GM18511 (cell line): ENCODE measurements around the gene IFNG-AS1.

Experiments used
- ATAC-seq: cut with Tn5 transposase; IDR thresholded peaks from one replicate; pipeline ENCODE4 v1.9.1; 2021; ENCODE audit warnings: mild to moderate bottlenecking, moderate library complexity; ENCODE audit not compliant: unreplicated experiment

IFNG-AS1 gene

GRCh38 chr12:68036642-68037041, 47.4 kb downstream of the IFNG-AS1 start:
- ATAC-seq, result no peak

- ATAC-seq, result no peak
These were observed 48.5 kb downstream of the IFNG-AS1 start for GRCh38 chr12:68037616-68038255.

- ATAC-seq, result no peak
These were observed 49.4 kb downstream of the IFNG-AS1 start for GRCh38 chr12:68038650-68039049.

GRCh38 chr12:68040450-68041075, 51.3 kb downstream of the IFNG-AS1 start:
- ATAC-seq, result peak; percentile 55

- ATAC-seq, result peak; percentile 83
These were observed 53.0 kb downstream of the IFNG-AS1 start for GRCh38 chr12:68042212-68042699.

- no peak for ATAC-seq
These were observed 54.2 kb downstream of the IFNG-AS1 start for GRCh38 chr12:68043435-68043834.

GRCh38 chr12:68048648-68049297, 59.5 kb downstream of the IFNG-AS1 start:
- ATAC-seq, result no peak

- no peak for ATAC-seq
These were observed 67.1 kb downstream of the IFNG-AS1 start for GRCh38 chr12:68056300-68056699.

GRCh38 chr12:68063900-68064590, 74.8 kb downstream of the IFNG-AS1 start:
- ATAC-seq, result no peak

GRCh38 chr12:68065163-68065562, 75.9 kb downstream of the IFNG-AS1 start:
- no peak for ATAC-seq

GRCh38 chr12:68065687-68066086, 76.4 kb downstream of the IFNG-AS1 start:
- ATAC-seq, result no peak

- no peak for ATAC-seq
These were observed 78.6 kb downstream of the IFNG-AS1 start for GRCh38 chr12:68067762-68068376.

- no peak for ATAC-seq
These were observed 80.0 kb downstream of the IFNG-AS1 start for GRCh38 chr12:68069275-68069674.
